GM12878 (cell line): ENCODE measurements around the gene PLEKHG2. TPM values are rescaled to one million over a fixed set of nuclear protein-coding genes. Genes with fewer than 3 reads are reported as not detected.

Experiments used
- CREB1 ChIP-seq: IDR thresholded peaks from 2 replicates; pipeline ENCODE4 v1.6.1; 2012; ENCODE audit warnings: low read depth, mild to moderate bottlenecking, inconsistent platforms
- CREM ChIP-seq: IDR thresholded peaks from 2 replicates; pipeline ENCODE4 v1.6.1; 2014; ENCODE audit warnings: antibody characterized with exemption, low read depth
- CTCF ChIP-seq, 3 experiments: IDR thresholded peaks in 2 of 3; conservative IDR thresholded peaks in 1 of 3; 2 replicates each; pipeline ENCODE4 v1.5.1; 2011; ENCODE audit warnings: low read depth in 3 of 3, low read length in 3 of 3, mild to moderate bottlenecking in 3 of 3, control low read depth in 2 of 3, moderate library complexity in 2 of 3, inconsistent platforms in 1 of 3, mixed read lengths in 1 of 3; ENCODE audit not compliant: control insufficient read depth in 2 of 3, insufficient read depth in 1 of 3; ENCODE audit errors: extremely low read depth in 1 of 3
- CUX1 ChIP-seq: IDR thresholded peaks from 2 replicates; pipeline ENCODE4 v1.6.1; 2012; ENCODE audit warnings: improper control_type of control experiment, low read depth, low read length; ENCODE audit not compliant: insufficient replicate concordance
- E4F1 ChIP-seq: fragments of 450-650 bp; IDR thresholded peaks from 2 replicates; pipeline ENCODE4 v1.6.1; 2018; ENCODE audit warnings: borderline replicate concordance, mild to moderate bottlenecking; ENCODE audit not compliant: partially characterized antibody
- GATAD2B ChIP-seq: fragments of 450-650 bp; conservative IDR thresholded peaks from 2 replicates; pipeline ENCODE4 v1.6.1; 2017; ENCODE audit warnings: low read depth, mild to moderate bottlenecking, moderate library complexity
- POLR2AphosphoS2 ChIP-seq: IDR thresholded peaks from 2 replicates; pipeline ENCODE4 v1.6.1; 2011; ENCODE audit warnings: low read depth, mild to moderate bottlenecking, low read length, improper control_type of control experiment, moderate library complexity
- POU2F2 ChIP-seq: IDR thresholded peaks from 3 replicates; pipeline ENCODE4 v1.6.1; 2011; ENCODE audit warnings: low read depth, mild to moderate bottlenecking, low read length, borderline replicate concordance
- REST ChIP-seq: IDR thresholded peaks from 2 replicates; pipeline ENCODE4 v1.6.1; 2012; ENCODE audit warnings: mild to moderate bottlenecking, low read depth, low read length
- RFX5 ChIP-seq: IDR thresholded peaks from 2 replicates; pipeline ENCODE4 v1.6.1; 2011; ENCODE audit warnings: low read depth, low read length, improper control_type of control experiment
- SREBF2 ChIP-seq: IDR thresholded peaks from 2 replicates; pipeline ENCODE4 v1.6.1; 2012; ENCODE audit warnings: mild to moderate bottlenecking, low read length
- SUZ12 ChIP-seq: fragments of 200-600 bp; sonication (generic); IDR thresholded peaks from one replicate; pipeline ENCODE4 v1.6.1; 2018; ENCODE audit warnings: antibody characterized with exemption, mild to moderate bottlenecking; ENCODE audit not compliant: unreplicated experiment
- ZNF24 ChIP-seq: fragments of 450-650 bp; IDR thresholded peaks from 2 replicates; pipeline ENCODE4 v1.6.1; 2017; ENCODE audit warnings: antibody characterized with exemption, mild to moderate bottlenecking
- ZNF274 ChIP-seq: IDR thresholded peaks from one replicate; pipeline ENCODE4 v1.8.0; 2011; ENCODE audit not compliant: insufficient read length, insufficient read depth
- polyA plus RNA-seq, 11 experiments: library from polyadenylated mRNA; depleted of rRNA in 4 of 11; unstranded in 6 of 11; stranded (reverse) in 5 of 11; fragments of >200 nt; fragmentation: Nextera tagmentation in 4 of 11; fragmentation: Illumina TruSeq in 1 of 11; extraction: Ambion mirVana in 4 of 11; extraction: Trizol in 1 of 11; gene quantifications; 1 replicate in 1 of 11; 2 replicates in 10 of 11; pipeline versions ENCODE4 v1.2.1 to v1.2.3, GENCODE V29; 2011 to 2016; ENCODE audit warnings: inconsistent platforms in 2 of 11, missing spikeins in 2 of 11, low read depth in 1 of 11
- total RNA-seq, 4 experiments: library from RNA; depleted of rRNA in 3 of 4; stranded (reverse); fragments of >200 nt in 3 of 4; fragmentation: Illumina TruSeq in 1 of 4; extraction: Trizol in 1 of 4; gene quantifications; 2 replicates each; pipeline versions ENCODE4 v1.2.1 to v1.2.3, GENCODE V29; 2013 to 2021
- TF ChIP-seq, protein P1 (sequence below): fragments of 450-650 bp; IDR thresholded peaks from 2 replicates; pipeline ENCODE4 v1.6.1; 2016; ENCODE audit warnings: mild to moderate bottlenecking

Gene PLEKHG2
- total and polyA plus RNA-seq, 10 of the 15 experiments (the other 5 are each of a cell fraction or from before 2014, with no cell fraction given), result 3.0 to 62.5 (median 17.2) TPM

DNA sequence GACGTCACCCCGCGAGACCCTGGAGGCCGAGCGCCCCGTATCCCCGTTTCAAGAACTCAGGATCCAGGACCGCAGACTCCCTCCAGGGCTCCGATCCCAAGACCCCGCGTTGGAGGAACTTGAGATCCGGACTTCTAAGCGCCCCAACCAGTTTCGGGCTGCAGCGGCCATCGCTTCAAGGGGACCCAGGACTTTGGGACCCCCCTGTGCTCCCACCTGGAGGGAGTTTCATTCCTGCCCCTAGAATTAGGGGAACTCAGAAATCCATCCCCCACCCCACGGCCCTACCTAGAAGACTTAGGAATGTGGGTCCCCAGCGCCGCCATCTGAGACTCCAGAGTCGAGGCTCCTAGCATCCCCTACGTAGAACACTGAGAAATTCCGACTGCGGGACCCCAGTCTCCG, 400 bp downstream of the PLEKHG2 start (continued):
- no peak for TF ChIP-seq E4F1
- no peak for TF ChIP-seq POU2F2
- 0 out of 2 replicates have a peak, but pooled peaks have one; percentile 1 for TF ChIP-seq POLR2AphosphoS2
- no peak for TF ChIP-seq CREM
- TF ChIP-seq CREB1, result no peak
- TF ChIP-seq RFX5, result no peak
- TF ChIP-seq SUZ12, result no peak
- TF ChIP-seq CUX1, result no peak
- no peak for TF ChIP-seq ZNF24
- 0 out of 2 replicates have a peak, but pooled peaks have one; percentile 55 for TF ChIP-seq GATAD2B
- TF ChIP-seq ZNF274, result no peak
- TF ChIP-seq, protein P1, sequence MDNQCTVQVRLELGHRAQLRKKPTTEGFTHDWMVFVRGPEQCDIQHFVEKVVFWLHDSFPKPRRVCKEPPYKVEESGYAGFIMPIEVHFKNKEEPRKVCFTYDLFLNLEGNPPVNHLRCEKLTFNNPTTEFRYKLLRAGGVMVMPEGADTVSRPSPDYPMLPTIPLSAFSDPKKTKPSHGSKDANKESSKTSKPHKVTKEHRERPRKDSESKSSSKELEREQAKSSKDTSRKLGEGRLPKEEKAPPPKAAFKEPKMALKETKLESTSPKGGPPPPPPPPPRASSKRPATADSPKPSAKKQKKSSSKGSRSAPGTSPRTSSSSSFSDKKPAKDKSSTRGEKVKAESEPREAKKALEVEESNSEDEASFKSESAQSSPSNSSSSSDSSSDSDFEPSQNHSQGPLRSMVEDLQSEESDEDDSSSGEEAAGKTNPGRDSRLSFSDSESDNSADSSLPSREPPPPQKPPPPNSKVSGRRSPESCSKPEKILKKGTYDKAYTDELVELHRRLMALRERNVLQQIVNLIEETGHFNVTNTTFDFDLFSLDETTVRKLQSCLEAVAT, result peak; percentile 61; the same call in 1 of the 2 replicates
- TF ChIP-seq REST, result no peak
- 0 out of 6 replicates have a peak, but pooled peaks of 1 of the 3 experiments have one; percentile 85 for TF ChIP-seq CTCF (IDR thresholded peaks at IDR 0.05 in 2 of 3, conservative IDR thresholded peaks at IDR 0.05 in 1 of 3; ENCODE audit: control insufficient read depth in 2 of 3, extremely low read depth in 1 of 3, insufficient read depth in 1 of 3, low read depth in 3 of 3, low read length in 3 of 3)
- no peak for TF ChIP-seq SREBF2
